Smooth muscle cell (in vitro differentiated cells): ENCODE results near the gene MLH1. TPM values are rescaled to one million over a fixed set of nuclear protein-coding genes. Genes with fewer than 3 reads are reported as not detected.

Experiments
- DNase-seq: peaks from one replicate; lab custom pipeline; 2025; ENCODE audit not compliant: unreplicated experiment; lab: John Stamatoyannopoulos, UW
- H2AFZ ChIP-seq: fragments of 200-600 bp; sonication (generic); 2 replicates; pipeline ENCODE4 v1.6.0; 2016; ENCODE audit warnings: antibody characterized with exemption, low read depth, mild to moderate bottlenecking
- H3F3A ChIP-seq: fragments of 200-600 bp; sonication (generic); 2 replicates; pipeline ENCODE4 v1.6.0; 2017; ENCODE audit warnings: antibody characterized with exemption, low read depth
- H3K27ac ChIP-seq: fragments of 200-600 bp; sonication (generic); 2 replicates; pipeline ENCODE4 v1.5.1; 2016; ENCODE audit warnings: low read depth, mild to moderate bottlenecking
- H3K27me3 ChIP-seq: fragments of 200-600 bp; sonication (generic); 2 replicates; pipeline ENCODE4 v1.6.1; 2016; ENCODE audit warnings: low read depth, mild to moderate bottlenecking
- H3K36me3 ChIP-seq: fragments of 200-600 bp; sonication (generic); 2 replicates; pipeline ENCODE4 v1.5.1; 2016; ENCODE audit warnings: low read depth
- H3K4me1 ChIP-seq: fragments of 200-600 bp; sonication (generic); 2 replicates; pipeline ENCODE4 v1.5.1; 2016; ENCODE audit warnings: low read depth
- H3K4me2 ChIP-seq: fragments of 200-600 bp; sonication (generic); 2 replicates; pipeline ENCODE4 v1.6.0; 2016; ENCODE audit warnings: mild to moderate bottlenecking
- H3K4me3 ChIP-seq: fragments of 200-600 bp; sonication (generic); 2 replicates; pipeline ENCODE4 v1.5.1; 2016; ENCODE audit warnings: mild to moderate bottlenecking
- H3K79me2 ChIP-seq: fragments of 200-600 bp; sonication (generic); 2 replicates; pipeline ENCODE4 v1.6.0; 2016; ENCODE audit warnings: low read depth, mild to moderate bottlenecking
- H3K9ac ChIP-seq: fragments of 200-600 bp; sonication (generic); 2 replicates; pipeline ENCODE4 v1.6.0; 2016; ENCODE audit warnings: low read depth
- H3K9me3 ChIP-seq: fragments of 200-600 bp; sonication (generic); replicated peaks from 2 replicates; pipeline ENCODE4 v1.5.1; 2016; ENCODE audit warnings: low read depth
- H4K20me1 ChIP-seq: fragments of 200-600 bp; sonication (generic); 2 replicates; pipeline ENCODE4 v1.6.0; 2016; ENCODE audit warnings: low read depth
- WGBS: methylation state at CpG from one replicate; pipeline ENCODE4 v1.1.7; 2016; ENCODE audit warnings: low lambda C conversion rate; 5-methylcytosine and 5-hydroxymethylcytosine counted together
- polyA plus RNA-seq: library from polyadenylated mRNA; unstranded; fragments of >200 nt; fragmentation: Nextera tagmentation; extraction: Ambion mirVana; gene quantifications from 2 replicates; pipeline ENCODE4 v1.2.1, GENCODE V29; 2016
- total RNA-seq: library from RNA; depleted of rRNA; stranded (reverse); fragments of >200 nt; gene quantifications from 2 replicates; pipeline ENCODE4 v1.2.3, GENCODE V29; 2014
- TF ChIP-seq, protein P1 (sequence below): fragments of 200-600 bp; sonication (generic); IDR thresholded peaks from 2 replicates; pipeline ENCODE4 v1.5.1; 2017; ENCODE audit warnings: borderline replicate concordance, mild to moderate bottlenecking, antibody characterized with exemption; ENCODE audit not compliant: insufficient read depth, poor library complexity, severe bottlenecking

The MLH1 gene
- total and polyA plus RNA-seq, 2 experiments from 2014 or later, result 22.6 to 28.3 TPM

- Histone ChIP-seq H3K27me3 (no peaks in the 10 kb centered on the region), H3K36me3 (peaks cover 4% of the 10 kb centered on the region), H3K27ac (no peak overlapping the region), H3F3A (peaks cover 12% of the 10 kb centered on the region), H3K4me2 (no peak overlapping the region), H3K9ac (no peak overlapping the region), H3K4me1 (no peaks in the 10 kb centered on the region), H3K79me2 (no peaks in the 10 kb centered on the region), H2AFZ (no peak overlapping the region), H3K9me3 (no peaks in the 10 kb centered on the region), H3K4me3 (no peak overlapping the region), H4K20me1 (no peaks in the 10 kb centered on the region)
- 95% methylated on average over 1 of the region's 1 CpG for WGBS
- TF ChIP-seq, protein P1, sequence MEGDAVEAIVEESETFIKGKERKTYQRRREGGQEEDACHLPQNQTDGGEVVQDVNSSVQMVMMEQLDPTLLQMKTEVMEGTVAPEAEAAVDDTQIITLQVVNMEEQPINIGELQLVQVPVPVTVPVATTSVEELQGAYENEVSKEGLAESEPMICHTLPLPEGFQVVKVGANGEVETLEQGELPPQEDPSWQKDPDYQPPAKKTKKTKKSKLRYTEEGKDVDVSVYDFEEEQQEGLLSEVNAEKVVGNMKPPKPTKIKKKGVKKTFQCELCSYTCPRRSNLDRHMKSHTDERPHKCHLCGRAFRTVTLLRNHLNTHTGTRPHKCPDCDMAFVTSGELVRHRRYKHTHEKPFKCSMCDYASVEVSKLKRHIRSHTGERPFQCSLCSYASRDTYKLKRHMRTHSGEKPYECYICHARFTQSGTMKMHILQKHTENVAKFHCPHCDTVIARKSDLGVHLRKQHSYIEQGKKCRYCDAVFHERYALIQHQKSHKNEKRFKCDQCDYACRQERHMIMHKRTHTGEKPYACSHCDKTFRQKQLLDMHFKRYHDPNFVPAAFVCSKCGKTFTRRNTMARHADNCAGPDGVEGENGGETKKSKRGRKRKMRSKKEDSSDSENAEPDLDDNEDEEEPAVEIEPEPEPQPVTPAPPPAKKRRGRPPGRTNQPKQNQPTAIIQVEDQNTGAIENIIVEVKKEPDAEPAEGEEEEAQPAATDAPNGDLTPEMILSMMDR, result no peak
- DNase-seq, result no peak
Measured at GRCh38 chr3:37075955-37076354, 82.6 kb downstream of the MLH1 start.

GRCh38 chr3:37082317-37082716 is 89.0 kb downstream of the MLH1 start:
- WGBS, result 98% methylated on average over 3 of the region's 3 CpGs
- Histone ChIP-seq H3K4me3 (no peak overlapping the region), H4K20me1 (no peaks in the 10 kb centered on the region), H3K4me2 (no peak overlapping the region), H3K4me1 (no peaks in the 10 kb centered on the region), H3F3A (no peaks in the 10 kb centered on the region), H3K27ac (no peak overlapping the region), H2AFZ (no peak overlapping the region), H3K27me3 (no peaks in the 10 kb centered on the region), H3K79me2 (no peaks in the 10 kb centered on the region), H3K9ac (no peak overlapping the region), H3K36me3 (peaks cover 4% of the 10 kb centered on the region), H3K9me3 (no peaks in the 10 kb centered on the region)
- TF ChIP-seq, protein P1, result no peak
- DNase-seq, result no peak

- no peaks in the 10 kb centered on the region for H3K4me1 ChIP-seq
- H3K27ac ChIP-seq, result no peak overlapping the region
- H3K9me3 ChIP-seq, result no peaks in the 10 kb centered on the region
- no peak overlapping the region for H3K4me3 ChIP-seq
- H3K9ac ChIP-seq, result no peak overlapping the region
- TF ChIP-seq, protein P1, result no peak
- no peak overlapping the region for H3K4me2 ChIP-seq
- no peak for DNase-seq
- H3F3A ChIP-seq, result no peaks in the 10 kb centered on the region
- no peaks in the 10 kb centered on the region for H3K27me3 ChIP-seq
- no peaks in the 10 kb centered on the region for H3K79me2 ChIP-seq
- no peaks in the 10 kb centered on the region for H3K36me3 ChIP-seq
- no peaks in the 10 kb centered on the region for H4K20me1 ChIP-seq
- WGBS, result 89% methylated on average over 6 of the region's 6 CpGs
- H2AFZ ChIP-seq, result no peak overlapping the region
Measured at GRCh38 chr3:37086918-37087317, 93.6 kb downstream of the MLH1 start.

GRCh38 chr3:37087870-37088269 is 94.6 kb downstream of the MLH1 start:
- TF ChIP-seq, protein P1, result no peak
- Histone ChIP-seq H3K9ac (no peak overlapping the region), H3F3A (no peaks in the 10 kb centered on the region), H3K4me1 (no peaks in the 10 kb centered on the region), H3K9me3 (no peaks in the 10 kb centered on the region), H3K4me2 (no peak overlapping the region), H3K27ac (no peak overlapping the region), H2AFZ (no peak overlapping the region), H4K20me1 (no peaks in the 10 kb centered on the region), H3K4me3 (no peak overlapping the region), H3K79me2 (no peaks in the 10 kb centered on the region), H3K27me3 (no peaks in the 10 kb centered on the region), H3K36me3 (no peaks in the 10 kb centered on the region)
- DNase-seq, result no peak
- WGBS, result 100% methylated on average over 2 of the region's 2 CpGs
